IPS DF 6.9 (cell line): ENCODE results near the gene FAM120AOS.

ENCODE experiments used
- DNase-seq: peaks from one replicate; pipeline ENCODE4 v3.0.0-alpha.2; 2013; ENCODE audit warnings: low read depth, low spot score
- H3K27ac ChIP-seq: one replicate; pipeline ENCODE4 v1.5.1; 2013; ENCODE audit warnings: low read length, control low read depth
- H3K27me3 ChIP-seq: 2 replicates; pipeline ENCODE4 v1.6.1; 2013; ENCODE audit warnings: mild to moderate bottlenecking, low read length; ENCODE audit not compliant: control insufficient read depth, insufficient read depth
- H3K36me3 ChIP-seq: 2 replicates; pipeline ENCODE4 v1.6.1; 2013; ENCODE audit warnings: low read length; ENCODE audit not compliant: control insufficient read depth, insufficient read depth
- H3K4me1 ChIP-seq: 2 replicates; pipeline ENCODE4 v1.6.1; 2013; ENCODE audit warnings: low read length; ENCODE audit not compliant: control insufficient read depth, insufficient read depth
- H3K4me3 ChIP-seq: 2 replicates; pipeline ENCODE4 v1.5.1; 2013; ENCODE audit warnings: mild to moderate bottlenecking, low read length
- H3K9me3 ChIP-seq: 2 replicates; pipeline ENCODE4 v1.6.1; 2013; ENCODE audit warnings: low read length, inconsistent platforms; ENCODE audit not compliant: control insufficient read depth, insufficient read depth
- WGBS: extraction: QIAGEN DNeasy Blood & Tissue Kit; methylation state at CpG from one replicate; pipeline ENCODE4 v1.1.7; 2013; ENCODE audit warnings: mixed read lengths, missing lambda C conversion rate; ENCODE audit not compliant: insufficient read length, insufficient coverage; 5-methylcytosine and 5-hydroxymethylcytosine counted together

The FAM120AOS gene

DNA sequence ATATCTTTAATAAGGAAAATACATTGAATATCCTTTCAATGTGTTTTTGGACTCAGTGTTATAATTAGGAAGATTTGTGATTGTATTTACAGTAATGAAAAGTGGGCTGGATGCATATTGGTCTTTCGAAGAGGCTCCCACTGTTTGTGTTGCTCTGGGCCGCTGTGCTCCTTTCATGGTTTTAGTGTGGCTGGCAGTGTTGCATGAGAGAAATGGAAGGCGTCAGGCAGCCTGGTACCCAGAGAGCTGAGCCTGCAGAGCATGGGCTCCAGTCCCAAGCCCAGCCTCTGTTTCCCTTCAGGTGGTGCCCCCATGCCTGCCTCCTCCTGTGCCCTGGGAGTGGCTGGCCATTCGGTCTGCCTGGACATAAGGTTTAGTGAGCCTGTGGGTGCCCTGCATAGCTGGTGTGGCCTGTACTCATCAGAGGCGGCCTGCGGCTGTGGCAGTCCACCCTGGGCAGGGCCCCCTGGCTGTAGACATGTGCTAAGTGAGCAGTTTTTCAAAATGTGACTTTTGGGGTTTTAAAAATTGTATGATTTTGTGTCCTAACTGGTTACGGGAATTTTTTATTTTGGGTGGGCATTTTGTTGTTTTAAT is 27.4 kb upstream of the FAM120AOS start:
- no peak overlapping the region for H3K27ac ChIP-seq
- 100% methylated on average over 1 of the region's 7 CpGs for WGBS
- no peak for DNase-seq
- H3K27me3 ChIP-seq: no peaks in the 10 kb centered on the region
- H3K9me3 ChIP-seq: no peaks in the 10 kb centered on the region
- H3K4me3 ChIP-seq: no peak overlapping the region
- no peaks in the 10 kb centered on the region for H3K36me3 ChIP-seq
- peaks cover 5% of the 10 kb centered on the region for H3K4me1 ChIP-seq

DNA sequence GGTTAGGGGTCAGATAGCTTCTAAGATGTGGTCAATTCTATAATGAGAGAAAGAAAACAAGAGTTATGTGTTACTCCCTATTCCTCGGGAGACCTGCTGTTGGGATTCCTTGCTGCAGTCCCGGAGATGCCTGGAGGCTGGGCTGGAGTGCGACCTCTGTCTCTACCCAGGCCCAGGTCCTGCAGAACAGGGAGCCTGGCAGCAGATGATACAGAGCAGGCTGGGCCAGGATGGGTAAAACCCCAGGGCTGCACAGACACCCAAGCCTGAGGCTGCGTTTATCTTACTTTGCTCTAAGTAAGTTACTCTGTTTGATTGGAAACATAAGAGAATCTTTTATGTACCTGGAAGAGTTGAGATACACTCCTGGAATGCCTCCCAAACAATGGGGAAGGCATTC is 26.9 kb upstream of the FAM120AOS start:
- no peak for DNase-seq
- WGBS: no CpG with 5 or more reads among the region's 4 CpGs
- Histone ChIP-seq H3K27ac (no peak overlapping the region), H3K4me3 (no peak overlapping the region), H3K36me3 (no peaks in the 10 kb centered on the region; the same call in 1 of the 2 replicates), H3K27me3 (no peaks in the 10 kb centered on the region), H3K9me3 (no peaks in the 10 kb centered on the region), H3K4me1 (peaks cover 5% of the 10 kb centered on the region)

DNA sequence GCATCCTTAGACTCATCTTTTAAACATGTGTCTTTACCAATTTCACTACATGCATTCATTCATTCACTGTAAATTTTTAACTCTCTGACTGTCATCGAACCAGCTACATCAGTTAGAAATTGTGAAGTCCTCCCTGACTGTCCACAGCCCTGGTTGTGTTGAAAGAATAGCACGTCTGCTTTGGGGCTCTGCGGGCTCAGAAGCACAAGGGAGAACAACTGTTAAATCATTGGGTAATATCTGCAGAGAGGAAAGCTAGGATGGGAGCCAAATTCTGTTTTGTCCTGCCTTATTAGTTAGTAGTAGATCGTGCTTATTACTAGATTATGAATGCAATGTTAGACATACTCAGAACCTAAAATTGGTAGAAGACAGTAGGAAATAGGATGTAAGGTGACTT is 26.3 kb upstream of the FAM120AOS start:
- Histone ChIP-seq H3K9me3 (no peaks in the 10 kb centered on the region), H3K36me3 (no peaks in the 10 kb centered on the region; the same call in 1 of the 2 replicates), H3K27ac (no peak overlapping the region), H3K4me1 (peaks cover 6% of the 10 kb centered on the region), H3K27me3 (no peaks in the 10 kb centered on the region), H3K4me3 (no peak overlapping the region)
- DNase-seq: no peak
- WGBS: no CpG with 5 or more reads among the region's 4 CpGs

DNA sequence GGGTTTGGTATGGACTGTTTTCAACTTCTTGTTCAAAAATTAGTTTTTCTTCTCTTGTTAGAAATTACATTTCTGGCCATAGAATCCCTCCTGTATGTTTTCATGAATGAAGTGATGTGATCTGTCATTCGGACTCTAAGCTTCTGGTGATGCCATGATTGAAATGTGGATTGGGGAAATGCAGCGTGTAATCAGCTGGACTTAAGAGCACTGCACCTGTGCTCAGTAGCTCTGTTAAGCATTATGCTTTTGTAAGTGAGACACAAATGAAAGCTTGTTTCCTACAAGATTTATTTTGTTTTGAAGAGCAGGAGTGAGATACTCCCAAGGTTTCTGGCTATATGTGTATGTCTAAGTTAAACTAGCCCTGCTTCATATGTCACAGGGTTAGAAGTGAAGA is 24.0 kb upstream of the FAM120AOS start:
- DNase-seq: no peak
- no peaks in the 10 kb centered on the region; the same call in 1 of the 2 replicates for H3K36me3 ChIP-seq
- H3K27ac ChIP-seq: no peak overlapping the region
- H3K9me3 ChIP-seq: no peaks in the 10 kb centered on the region
- peaks cover 6% of the 10 kb centered on the region for H3K4me1 ChIP-seq
- no peak overlapping the region for H3K4me3 ChIP-seq
- H3K27me3 ChIP-seq: no peaks in the 10 kb centered on the region
- WGBS: no CpG with 5 or more reads among the region's 2 CpGs

DNA sequence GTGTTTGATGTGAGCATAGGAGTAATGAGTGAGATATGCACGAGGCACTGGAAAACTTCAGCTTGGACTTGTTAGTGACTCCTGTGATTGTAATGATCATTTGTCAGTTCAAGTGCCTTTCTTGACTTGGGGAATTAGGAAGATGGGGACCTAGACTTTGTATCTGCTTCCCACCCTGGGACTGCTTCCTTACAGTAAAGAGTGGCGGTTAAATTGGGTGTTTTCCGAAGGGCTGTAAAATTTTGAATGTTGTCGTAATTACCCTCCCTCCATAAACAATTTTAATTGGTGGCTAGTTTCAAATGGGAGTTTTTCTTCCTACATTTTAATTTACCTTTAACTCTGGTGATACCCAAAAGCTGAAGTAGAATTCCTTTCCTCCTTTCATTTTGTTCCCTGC is 23.5 kb upstream of the FAM120AOS start:
- Histone ChIP-seq H3K27ac (no peak overlapping the region), H3K4me3 (no peak overlapping the region), H3K4me1 (peaks cover 6% of the 10 kb centered on the region), H3K36me3 (no peaks in the 10 kb centered on the region; the same call in 1 of the 2 replicates), H3K9me3 (no peaks in the 10 kb centered on the region), H3K27me3 (no peaks in the 10 kb centered on the region)
- WGBS: no CpG with 5 or more reads among the region's 4 CpGs
- no peak for DNase-seq

DNA sequence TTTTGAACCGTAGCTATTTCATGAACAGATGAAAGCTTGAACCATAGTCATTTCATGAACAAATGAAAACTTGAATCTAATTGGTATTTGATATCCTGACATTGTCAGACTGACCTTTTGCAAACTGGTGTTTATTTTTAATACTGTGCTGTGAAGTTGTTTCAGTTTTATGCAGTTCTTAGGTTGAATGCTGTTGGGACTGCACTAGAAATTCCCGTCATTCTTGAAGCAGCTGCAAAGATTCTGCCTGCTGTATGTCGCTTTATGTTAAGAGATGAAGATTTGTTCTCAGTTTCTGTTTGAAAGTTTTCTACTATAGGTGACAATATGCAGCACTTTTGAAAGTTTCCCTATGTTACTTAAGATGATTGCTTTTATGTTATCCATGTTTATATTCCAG is 22.5 kb upstream of the FAM120AOS start:
- Histone ChIP-seq H3K4me3 (no peak overlapping the region), H3K27me3 (no peaks in the 10 kb centered on the region), H3K4me1 (peaks cover 4% of the 10 kb centered on the region), H3K36me3 (no peaks in the 10 kb centered on the region; the same call in 1 of the 2 replicates), H3K27ac (no peak overlapping the region), H3K9me3 (no peaks in the 10 kb centered on the region)
- no peak for DNase-seq
- WGBS: no CpG with 5 or more reads among the region's 3 CpGs

DNA sequence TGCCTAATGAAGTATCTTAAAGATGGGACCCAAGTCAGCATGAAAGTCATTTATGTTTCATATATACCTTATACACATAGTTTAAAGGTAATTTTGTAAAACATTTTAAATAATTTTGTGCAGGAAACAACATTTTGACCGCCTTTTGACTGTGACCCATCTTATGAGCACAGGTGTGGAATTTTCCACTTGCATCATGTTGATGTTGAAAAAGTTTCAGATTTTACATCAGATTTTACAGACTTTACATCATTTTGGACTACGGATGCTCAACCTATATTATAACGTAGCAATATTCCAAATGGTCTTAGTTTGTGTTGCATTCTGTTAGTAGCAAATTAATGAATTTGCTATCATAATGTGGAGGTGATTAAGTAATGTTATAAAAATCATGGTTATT is 21.7 kb upstream of the FAM120AOS start:
- Histone ChIP-seq H3K27ac (no peak overlapping the region), H3K9me3 (no peaks in the 10 kb centered on the region), H3K27me3 (no peaks in the 10 kb centered on the region), H3K4me1 (peaks cover 1% of the 10 kb centered on the region; the same call in 1 of the 2 replicates), H3K36me3 (no peaks in the 10 kb centered on the region; the same call in 1 of the 2 replicates), H3K4me3 (no peak overlapping the region)
- no peak for DNase-seq
- no CpG with 5 or more reads among the region's 3 CpGs for WGBS

DNA sequence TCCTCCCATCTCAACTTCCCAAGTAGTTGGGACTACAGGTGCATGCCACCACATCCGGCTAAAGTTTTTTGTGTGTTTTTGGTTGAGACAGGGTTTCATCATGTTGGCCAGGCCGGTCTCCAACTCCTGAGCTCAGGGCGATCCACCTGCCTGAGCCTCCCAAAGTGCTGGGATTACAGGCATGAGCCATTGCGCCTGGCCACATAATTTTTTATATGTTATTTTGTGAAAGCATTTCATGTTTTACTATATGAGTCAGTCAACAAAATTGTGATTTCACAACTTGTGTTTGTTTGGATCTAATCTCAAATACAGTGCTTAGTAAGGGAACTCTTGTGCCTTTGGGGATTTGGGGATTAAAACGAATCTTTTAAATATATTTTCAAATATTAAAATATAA is 20.0 kb upstream of the FAM120AOS start:
- Histone ChIP-seq H3K9me3 (no peaks in the 10 kb centered on the region), H3K27ac (no peak overlapping the region), H3K36me3 (no peaks in the 10 kb centered on the region; the same call in 1 of the 2 replicates), H3K27me3 (no peaks in the 10 kb centered on the region), H3K4me1 (peaks cover 3% of the 10 kb centered on the region), H3K4me3 (no peak overlapping the region)
- WGBS: no CpG with 5 or more reads among the region's 5 CpGs
- no peak for DNase-seq

DNA sequence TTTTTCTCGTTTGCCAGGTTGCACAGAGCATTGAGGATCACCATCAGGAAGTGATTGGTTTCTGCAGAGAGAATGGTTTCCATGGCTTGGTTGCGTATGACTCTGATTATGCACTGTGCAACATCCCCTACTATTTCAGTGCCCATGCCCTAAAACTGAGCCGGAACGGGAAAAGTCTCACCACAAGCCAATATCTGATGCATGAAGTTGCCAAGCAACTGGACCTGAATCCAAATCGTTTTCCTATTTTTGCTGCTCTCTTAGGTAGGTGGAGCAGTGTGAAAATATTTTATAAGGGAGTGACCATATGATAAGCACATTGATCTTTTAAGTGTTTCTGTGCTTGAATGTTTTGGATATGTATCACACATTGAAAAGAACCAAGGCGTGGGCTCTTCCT is 17.7 kb upstream of the FAM120AOS start:
- Histone ChIP-seq H3K27me3 (no peaks in the 10 kb centered on the region), H3K4me3 (no peak overlapping the region), H3K36me3 (no peaks in the 10 kb centered on the region; the same call in 1 of the 2 replicates), H3K9me3 (no peaks in the 10 kb centered on the region), H3K27ac (no peak overlapping the region), H3K4me1 (peaks cover 11% of the 10 kb centered on the region)
- DNase-seq: no peak
- WGBS: no CpG with 5 or more reads among the region's 6 CpGs

DNA sequence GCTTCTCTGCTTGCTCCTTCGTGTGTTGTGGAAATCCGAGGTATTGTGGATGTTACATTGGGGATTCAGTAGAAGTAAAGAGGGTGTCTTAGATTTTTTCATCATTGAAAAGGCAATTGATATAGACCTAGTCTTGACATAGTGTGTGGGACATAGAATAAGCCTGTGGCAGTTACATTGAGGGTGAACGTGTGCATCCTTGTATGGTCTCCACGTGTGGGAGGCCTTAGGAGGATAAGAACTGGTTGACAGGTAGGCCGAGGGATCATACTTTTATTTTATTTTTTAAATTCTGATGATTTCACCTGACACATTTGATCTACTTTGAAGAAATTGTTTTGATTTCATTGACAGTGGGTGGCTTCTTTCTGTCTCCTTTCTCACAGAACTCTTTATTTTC is 17.0 kb upstream of the FAM120AOS start:
- no peak overlapping the region for H3K4me3 ChIP-seq
- no peaks in the 10 kb centered on the region for H3K36me3 ChIP-seq
- peaks cover 13% of the 10 kb centered on the region for H3K4me1 ChIP-seq
- DNase-seq: no peak
- no CpG with 5 or more reads among the region's 5 CpGs for WGBS
- H3K27ac ChIP-seq: no peak overlapping the region
- no peaks in the 10 kb centered on the region for H3K27me3 ChIP-seq
- no peaks in the 10 kb centered on the region for H3K9me3 ChIP-seq

DNA sequence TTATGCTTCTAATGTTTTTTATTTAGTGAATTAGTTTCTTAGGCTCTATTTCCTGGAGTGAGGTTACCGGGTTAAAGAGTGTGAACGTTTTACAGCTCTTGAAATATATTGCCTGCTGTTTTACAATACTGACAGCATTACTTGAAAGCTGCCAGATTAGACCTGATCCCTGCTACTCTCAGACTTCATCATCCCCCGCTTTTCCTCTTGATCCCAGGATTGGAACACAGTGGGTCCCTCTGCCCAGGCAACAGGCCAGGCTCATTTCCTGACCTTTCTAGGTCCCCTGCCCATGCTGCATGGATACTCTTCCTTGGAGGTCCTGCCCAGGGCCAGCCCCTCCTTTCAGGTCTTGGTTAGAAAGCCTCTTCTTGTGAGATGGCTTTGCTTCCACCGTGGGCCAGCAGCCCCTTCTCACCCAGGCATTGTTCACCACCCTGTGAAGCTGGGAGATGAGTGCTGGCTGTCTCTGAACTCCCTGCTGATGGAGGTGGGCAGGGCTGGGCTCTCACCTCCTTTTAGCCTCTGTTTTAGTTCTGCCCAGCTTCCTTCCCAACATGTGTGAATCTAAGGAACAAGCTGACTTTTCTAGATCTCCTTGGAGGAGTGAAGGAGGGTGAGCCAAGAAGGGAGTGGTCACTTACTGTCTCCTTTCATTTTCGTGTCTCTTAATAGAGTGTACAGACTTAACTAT is 15.5 kb upstream of the FAM120AOS start:
- no peak overlapping the region for H3K4me3 ChIP-seq
- no peak overlapping the region for H3K27ac ChIP-seq
- no CpG with 5 or more reads among the region's 5 CpGs for WGBS
- peaks cover 16% of the 10 kb centered on the region for H3K4me1 ChIP-seq
- no peaks in the 10 kb centered on the region for H3K9me3 ChIP-seq
- DNase-seq: no peak
- no peaks in the 10 kb centered on the region for H3K27me3 ChIP-seq
- no peaks in the 10 kb centered on the region for H3K36me3 ChIP-seq
